Transverse colon (tissue), 3 donors: ENCODE results near the gene CWC25.

ENCODE experiments used
- EP300 ChIP-seq: sonication (generic); formaldehyde crosslinking; IDR thresholded peaks from one replicate; pipeline ENCODE4 v1.6.1; 2017; ENCODE audit warnings: antibody characterized with exemption, low read depth
- POLR2A ChIP-seq: fragments of 450-650 bp; IDR thresholded peaks from one replicate; pipeline ENCODE4 v1.6.1; 2016; ENCODE audit warnings: antibody characterized with exemption, mild to moderate bottlenecking, moderate library complexity
- TF ChIP-seq, protein P1 (sequence below), 5 experiments: fragments of 200-600 bp in 3 of 5; fragments of 450-650 bp in 2 of 5; sonication (generic) in 3 of 5; IDR thresholded peaks; 1 replicate in 2 of 5; 2 replicates in 3 of 5; pipeline ENCODE4 v1.5.1; 2016 to 2017; ENCODE audit warnings: antibody characterized with exemption in 5 of 5, inconsistent platforms in 3 of 5, mild to moderate bottlenecking in 2 of 5, moderate library complexity in 1 of 5

DNA sequence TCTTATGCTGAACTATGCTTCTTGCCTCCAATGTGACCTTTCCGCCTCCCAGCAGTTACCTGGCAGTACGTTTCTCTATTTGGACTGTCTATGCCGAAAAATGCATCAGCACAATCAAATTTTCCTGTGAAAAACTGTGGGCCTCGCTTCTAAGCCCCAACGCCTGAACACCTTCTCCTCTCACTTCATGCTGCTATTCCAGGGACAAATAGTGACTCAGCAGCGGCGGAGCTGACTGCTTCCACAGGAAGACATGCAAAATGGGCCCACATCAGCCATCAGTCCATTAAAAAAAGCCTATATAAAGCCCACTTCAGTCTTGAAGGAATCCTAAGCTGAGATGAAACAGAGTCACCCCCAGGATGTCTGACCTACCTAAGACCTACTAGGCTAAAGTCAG lies 15.3 kb downstream of the CWC25 start:
- TF ChIP-seq POLR2A, result no peak
- TF ChIP-seq, protein P1, sequence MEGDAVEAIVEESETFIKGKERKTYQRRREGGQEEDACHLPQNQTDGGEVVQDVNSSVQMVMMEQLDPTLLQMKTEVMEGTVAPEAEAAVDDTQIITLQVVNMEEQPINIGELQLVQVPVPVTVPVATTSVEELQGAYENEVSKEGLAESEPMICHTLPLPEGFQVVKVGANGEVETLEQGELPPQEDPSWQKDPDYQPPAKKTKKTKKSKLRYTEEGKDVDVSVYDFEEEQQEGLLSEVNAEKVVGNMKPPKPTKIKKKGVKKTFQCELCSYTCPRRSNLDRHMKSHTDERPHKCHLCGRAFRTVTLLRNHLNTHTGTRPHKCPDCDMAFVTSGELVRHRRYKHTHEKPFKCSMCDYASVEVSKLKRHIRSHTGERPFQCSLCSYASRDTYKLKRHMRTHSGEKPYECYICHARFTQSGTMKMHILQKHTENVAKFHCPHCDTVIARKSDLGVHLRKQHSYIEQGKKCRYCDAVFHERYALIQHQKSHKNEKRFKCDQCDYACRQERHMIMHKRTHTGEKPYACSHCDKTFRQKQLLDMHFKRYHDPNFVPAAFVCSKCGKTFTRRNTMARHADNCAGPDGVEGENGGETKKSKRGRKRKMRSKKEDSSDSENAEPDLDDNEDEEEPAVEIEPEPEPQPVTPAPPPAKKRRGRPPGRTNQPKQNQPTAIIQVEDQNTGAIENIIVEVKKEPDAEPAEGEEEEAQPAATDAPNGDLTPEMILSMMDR (IDR thresholded peaks at IDR 0.05), result no peak
- no peak for TF ChIP-seq EP300
